HUES6 (cell line): ENCODE results near the gene ADD2.
"Not testable (repeated sequence)": the region's sequence is repeated elsewhere in the genome, so short reads cannot be mapped to it uniquely, and the experiment has no call there.

Experiments
- H3K27ac ChIP-seq: 2 replicates; pipeline ENCODE4 v1.7.0; 2013; ENCODE audit warnings: low read depth, mild to moderate bottlenecking, low read length, inconsistent platforms
- H3K27me3 ChIP-seq: 2 replicates; pipeline ENCODE4 v1.6.1; 2013; ENCODE audit warnings: low read length; ENCODE audit not compliant: control insufficient read depth, insufficient read depth
- H3K36me3 ChIP-seq: 2 replicates; pipeline ENCODE4 v1.6.1; 2013; ENCODE audit warnings: low read length; ENCODE audit not compliant: control insufficient read depth, insufficient read depth
- H3K4me1 ChIP-seq: 2 replicates; pipeline ENCODE4 v1.6.1; 2013; ENCODE audit warnings: low read length; ENCODE audit not compliant: control insufficient read depth, insufficient read depth
- H3K4me3 ChIP-seq: 2 replicates; pipeline ENCODE4 v1.5.1; 2013; ENCODE audit warnings: low read depth, low read length
- H3K9ac ChIP-seq: one replicate; pipeline ENCODE4 v1.6.1; 2013; ENCODE audit warnings: mild to moderate bottlenecking, low read length
- H3K9me3 ChIP-seq: 2 replicates; pipeline ENCODE4 v1.6.1; 2013; ENCODE audit warnings: low read depth, low read length; ENCODE audit not compliant: control insufficient read depth, insufficient read depth

The ADD2 gene

DNA sequence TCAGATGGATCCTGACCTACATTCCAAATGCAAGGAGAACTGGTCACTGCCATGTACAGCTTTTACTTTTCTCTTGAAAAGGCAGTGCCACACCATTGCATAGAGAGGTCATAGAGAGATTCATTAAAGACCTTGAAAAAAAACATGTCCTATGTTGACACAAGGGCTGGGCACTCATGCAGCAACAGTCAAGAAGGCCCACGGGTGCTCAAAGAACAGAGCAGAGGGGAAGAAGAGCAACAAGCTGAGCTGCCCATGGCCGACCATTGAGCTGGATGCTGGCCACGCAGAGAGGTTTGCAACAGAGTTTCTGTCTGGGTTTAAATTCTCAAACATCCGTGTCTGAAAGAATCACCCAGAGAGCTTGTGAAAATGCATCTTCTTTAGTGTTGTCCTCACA is 99.1 kb downstream of the ADD2 start:
- Histone ChIP-seq H3K36me3 (peaks cover 95% of the 10 kb centered on the region), H3K27ac (no peak overlapping the region), H3K4me1 (no peaks in the 10 kb centered on the region), H3K9ac (no peak overlapping the region), H3K9me3 (no peaks in the 10 kb centered on the region), H3K27me3 (no peaks in the 10 kb centered on the region), H3K4me3 (no peak overlapping the region)

DNA sequence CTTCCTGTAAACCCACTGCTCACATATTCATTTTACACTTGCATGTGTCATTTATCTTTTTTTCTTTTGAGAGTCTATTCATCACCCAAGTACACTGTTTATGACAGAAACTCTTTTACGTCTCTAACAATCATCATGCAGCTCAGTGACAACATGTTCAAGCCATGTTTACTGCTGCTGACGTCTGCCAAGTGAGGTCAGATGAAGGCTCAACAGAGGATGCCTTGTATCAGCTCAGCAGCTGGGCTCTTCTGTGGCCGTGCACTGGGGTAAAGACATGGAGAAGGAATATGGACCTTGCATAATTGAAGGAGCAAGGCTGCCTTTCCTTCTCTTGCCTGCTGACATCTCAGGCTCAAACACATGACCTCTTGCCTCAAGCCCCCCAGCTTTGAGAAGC is 99.6 kb downstream of the ADD2 start:
- no peak overlapping the region for H3K9ac ChIP-seq
- H3K27ac ChIP-seq: no peak overlapping the region
- peaks cover 96% of the 10 kb centered on the region for H3K36me3 ChIP-seq
- no peaks in the 10 kb centered on the region for H3K4me1 ChIP-seq
- no peaks in the 10 kb centered on the region for H3K27me3 ChIP-seq
- no peaks in the 10 kb centered on the region for H3K9me3 ChIP-seq
- H3K4me3 ChIP-seq: no peak overlapping the region

DNA sequence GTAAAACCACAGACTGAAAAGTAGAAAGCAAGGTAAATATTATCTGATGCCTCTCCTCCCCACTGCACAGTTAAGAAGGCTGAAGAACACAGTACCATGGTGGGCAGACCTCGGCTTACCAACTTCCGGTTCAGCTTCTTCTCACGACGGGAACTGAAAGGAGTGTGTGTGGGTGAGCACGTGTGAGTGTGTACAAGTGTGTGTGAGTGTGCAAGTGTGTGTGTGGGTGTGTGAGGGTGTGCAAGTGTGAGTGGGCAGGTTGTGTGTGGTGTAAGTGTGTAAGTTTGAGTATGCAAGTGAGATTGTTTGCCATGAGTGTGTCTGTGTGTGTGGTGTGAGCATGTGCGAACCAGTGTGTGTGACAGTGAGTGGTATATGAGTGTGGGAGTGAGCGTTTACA is 103.5 kb downstream of the ADD2 start:
- Histone ChIP-seq H3K36me3 (peaks cover 79% of the 10 kb centered on the region), H3K9me3 (no peaks in the 10 kb centered on the region), H3K9ac (no peak overlapping the region), H3K4me1 (no peaks in the 10 kb centered on the region), H3K27me3 (no peaks in the 10 kb centered on the region), H3K4me3 (no peak overlapping the region), H3K27ac (no peak overlapping the region)

DNA sequence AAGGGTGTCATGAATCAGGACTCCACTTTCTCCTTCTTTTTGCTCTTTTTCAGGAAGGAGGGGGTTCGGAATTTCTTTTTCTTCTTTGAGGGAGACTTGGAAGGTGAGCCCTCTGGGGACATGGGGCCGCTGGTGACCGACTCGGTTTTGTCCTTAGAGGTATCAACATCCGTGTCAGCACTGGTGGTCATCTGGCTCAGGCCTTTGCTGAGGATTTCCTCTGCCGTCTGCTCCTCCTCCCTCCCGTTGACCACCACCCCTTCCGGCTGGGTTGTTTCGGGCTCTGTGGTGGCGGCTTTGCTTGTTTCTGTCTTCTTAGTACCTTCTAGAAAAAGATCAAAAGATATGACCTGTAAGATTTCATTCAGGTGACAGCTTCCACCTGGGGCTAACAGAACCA is 104.6 kb downstream of the ADD2 start:
- H3K27ac ChIP-seq: no peak overlapping the region
- no peak overlapping the region for H3K4me3 ChIP-seq
- no peaks in the 10 kb centered on the region for H3K9me3 ChIP-seq
- H3K36me3 ChIP-seq: peaks cover 68% of the 10 kb centered on the region
- no peaks in the 10 kb centered on the region for H3K27me3 ChIP-seq
- H3K9ac ChIP-seq: no peak overlapping the region
- H3K4me1 ChIP-seq: no peaks in the 10 kb centered on the region

DNA sequence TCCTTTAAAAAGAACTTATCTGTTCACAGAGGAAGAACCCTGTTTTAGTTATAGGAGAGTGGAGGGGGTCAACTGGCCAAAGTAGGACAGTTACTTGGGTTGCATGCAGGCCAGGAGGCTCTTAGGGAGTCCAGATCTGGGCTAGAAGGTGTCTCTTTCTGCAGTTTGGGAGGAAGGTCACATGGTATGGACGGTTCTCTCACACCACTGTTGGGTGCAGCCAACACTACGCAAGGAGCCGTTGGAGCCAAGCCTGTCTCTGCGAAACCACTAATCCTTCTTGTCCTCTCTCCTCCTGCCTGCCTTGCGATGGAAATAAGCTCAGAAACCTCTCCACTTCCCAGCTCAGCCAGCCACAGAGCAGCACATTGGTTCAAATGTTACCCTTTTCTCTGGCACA is 108.4 kb downstream of the ADD2 start:
- H3K4me3 ChIP-seq: no peak overlapping the region
- no peaks in the 10 kb centered on the region for H3K9me3 ChIP-seq
- no peak overlapping the region for H3K27ac ChIP-seq
- H3K36me3 ChIP-seq: peaks cover 32% of the 10 kb centered on the region
- no peaks in the 10 kb centered on the region for H3K27me3 ChIP-seq
- peaks cover 6% of the 10 kb centered on the region; the same call in 1 of the 2 replicates for H3K4me1 ChIP-seq
- H3K9ac ChIP-seq: no peak overlapping the region

DNA sequence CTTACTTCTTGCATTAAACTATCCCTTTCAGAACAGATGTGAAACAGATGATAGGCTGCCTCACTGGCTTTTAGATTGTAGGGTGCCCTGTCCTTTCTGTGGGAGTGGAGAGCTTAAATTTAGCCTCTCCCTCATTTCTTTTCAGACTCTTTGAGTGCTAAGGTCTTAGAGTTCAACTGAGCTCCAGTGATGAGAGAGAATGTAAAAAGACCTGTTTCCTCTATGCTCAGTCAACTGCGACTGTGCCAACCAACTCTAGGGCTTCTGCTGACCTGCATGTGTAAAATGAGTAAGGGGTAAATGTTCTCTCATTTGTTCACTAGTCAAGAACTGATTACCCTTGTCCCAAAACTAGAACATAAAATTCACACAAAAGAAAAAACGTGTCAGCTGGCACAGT is 109.5 kb downstream of the ADD2 start:
- Histone ChIP-seq H3K27me3 (peaks cover 10% of the 10 kb centered on the region; the same call in 1 of the 2 replicates), H3K9me3 (no peaks in the 10 kb centered on the region), H3K4me1 (peaks cover 6% of the 10 kb centered on the region; the same call in 1 of the 2 replicates), H3K27ac (no peak overlapping the region), H3K9ac (no peak overlapping the region), H3K36me3 (peaks cover 22% of the 10 kb centered on the region), H3K4me3 (no peak overlapping the region)

DNA sequence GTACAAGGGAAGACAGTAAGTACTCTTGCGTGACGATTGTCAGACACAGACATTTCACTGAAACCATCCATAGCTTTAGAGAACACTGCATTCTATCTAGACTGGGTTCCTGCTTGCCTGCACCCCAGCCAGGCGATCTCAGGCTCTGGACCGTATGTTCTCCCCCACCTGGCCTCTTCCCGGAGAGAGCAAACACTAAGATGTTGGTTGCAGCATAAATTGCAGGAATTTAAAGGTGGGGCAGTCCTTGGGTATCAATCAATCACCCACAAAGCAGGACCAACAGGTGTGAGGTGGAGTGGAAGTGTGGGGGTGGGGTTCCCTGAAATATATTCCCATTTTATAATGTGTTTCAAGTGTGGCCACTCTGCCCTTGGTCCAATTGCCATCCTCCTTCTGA is 110.8 kb downstream of the ADD2 start:
- no peak overlapping the region for H3K9ac ChIP-seq
- H3K4me3 ChIP-seq: no peak overlapping the region
- peaks cover 13% of the 10 kb centered on the region; the same call in 1 of the 2 replicates for H3K27me3 ChIP-seq
- H3K36me3 ChIP-seq: peaks cover 10% of the 10 kb centered on the region
- H3K27ac ChIP-seq: no peak overlapping the region
- no peaks in the 10 kb centered on the region for H3K9me3 ChIP-seq
- peaks cover 6% of the 10 kb centered on the region; the same call in 1 of the 2 replicates for H3K4me1 ChIP-seq

DNA sequence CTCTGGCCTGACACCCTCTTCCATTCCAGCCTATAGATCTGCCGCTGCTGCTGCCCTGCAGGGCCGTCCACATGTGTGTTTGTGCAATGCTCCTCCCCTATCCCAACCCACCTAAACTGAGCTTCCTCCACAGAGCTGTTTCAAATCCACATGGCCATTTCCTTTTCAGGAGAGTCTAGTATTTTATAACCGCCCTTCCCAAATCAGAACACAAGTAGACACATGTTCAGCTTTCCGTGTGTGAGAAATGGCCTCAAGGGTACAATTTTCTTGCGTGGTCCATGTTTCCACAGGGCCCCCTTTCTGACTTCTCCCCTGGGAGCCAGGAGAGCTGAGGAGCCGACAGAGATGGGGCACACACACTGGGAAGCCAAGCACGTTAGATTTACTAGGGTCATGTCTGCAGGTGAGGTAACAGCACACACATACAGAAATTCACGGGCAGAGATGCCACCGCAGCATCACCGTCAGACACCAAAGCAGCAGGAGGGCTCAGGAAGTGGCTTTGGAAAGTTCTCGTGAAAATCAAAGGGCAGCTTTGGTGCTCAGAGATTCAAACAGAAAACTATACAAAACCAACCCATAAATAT is 111.5 kb downstream of the ADD2 start:
- H3K9me3 ChIP-seq: no peaks in the 10 kb centered on the region
- H3K9ac ChIP-seq: no peak overlapping the region
- H3K36me3 ChIP-seq: peaks cover 3% of the 10 kb centered on the region; the same call in 1 of the 2 replicates
- H3K27me3 ChIP-seq: peaks cover 19% of the 10 kb centered on the region
- peaks cover 6% of the 10 kb centered on the region; the same call in 1 of the 2 replicates for H3K4me1 ChIP-seq
- no peak overlapping the region for H3K27ac ChIP-seq
- H3K4me3 ChIP-seq: no peak overlapping the region

DNA sequence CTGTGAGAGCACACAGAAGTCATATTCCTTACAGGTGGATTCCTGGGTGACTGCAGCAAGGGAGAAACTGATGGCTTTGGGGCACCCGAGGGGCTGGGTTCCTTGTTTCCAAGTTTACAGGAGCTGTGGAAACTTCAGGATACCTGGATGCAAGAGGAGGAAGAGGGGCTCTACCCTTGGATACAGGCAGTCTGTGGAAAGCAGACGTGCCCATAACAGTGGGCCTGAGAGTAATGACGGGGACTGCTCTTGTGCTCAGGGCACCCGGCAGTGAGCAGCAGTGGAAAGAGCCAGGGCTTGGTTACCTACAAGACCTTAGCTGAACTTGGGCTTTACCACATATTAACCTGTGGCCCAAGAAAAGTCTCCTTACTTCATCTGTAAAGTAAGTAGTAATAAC is 112.2 kb downstream of the ADD2 start:
- Histone ChIP-seq H3K9ac (no peak overlapping the region), H3K4me1 (peaks cover 6% of the 10 kb centered on the region; the same call in 1 of the 2 replicates), H3K36me3 (no peaks in the 10 kb centered on the region), H3K27ac (no peak overlapping the region), H3K4me3 (no peak overlapping the region), H3K27me3 (peaks cover 19% of the 10 kb centered on the region), H3K9me3 (no peaks in the 10 kb centered on the region)

DNA sequence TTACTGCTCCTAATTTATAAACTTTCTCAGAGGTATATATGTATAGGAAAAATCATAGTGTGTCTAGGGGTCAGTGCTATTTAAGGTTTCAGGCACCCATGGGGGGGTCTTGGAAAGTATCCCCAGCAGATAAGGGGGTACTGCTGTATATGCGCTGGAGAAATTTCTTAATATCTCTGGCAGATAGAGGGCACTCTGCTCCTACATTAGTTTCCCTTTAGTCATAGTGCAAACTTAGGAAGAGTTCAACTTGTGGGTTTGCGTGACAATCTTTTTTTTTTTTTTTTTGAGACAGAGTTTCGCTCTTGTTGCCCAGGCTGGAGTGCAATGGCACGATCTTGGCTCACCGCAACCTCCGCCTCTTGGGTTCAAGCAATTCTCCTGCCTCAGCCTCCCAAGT is 112.8 kb downstream of the ADD2 start:
- peaks cover 19% of the 10 kb centered on the region for H3K27me3 ChIP-seq
- not testable (repeated sequence) for H3K27ac ChIP-seq, H3K9ac ChIP-seq, H3K9me3 ChIP-seq, H3K36me3 ChIP-seq, H3K4me3 ChIP-seq, H3K4me1 ChIP-seq

DNA sequence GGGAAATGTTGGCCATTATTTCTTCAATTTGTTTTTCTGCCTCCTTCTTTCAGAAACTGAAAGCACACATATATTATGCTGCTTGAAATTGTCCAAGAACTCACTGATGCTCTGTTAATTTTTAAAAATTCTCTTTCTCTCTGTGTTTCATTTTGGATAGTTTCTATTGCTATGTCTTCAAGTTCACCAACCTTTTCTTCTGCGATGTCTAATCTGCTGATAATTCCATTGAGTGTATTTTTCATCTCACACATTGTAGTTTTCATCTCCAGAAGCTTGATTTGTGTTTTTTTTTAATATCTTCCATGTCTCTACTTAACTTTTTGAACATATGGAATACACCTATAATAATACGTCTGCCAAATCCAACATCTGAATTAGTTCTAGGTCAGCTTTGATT is 116.3 kb downstream of the ADD2 start:
- Histone ChIP-seq H3K4me1 (no peaks in the 10 kb centered on the region), H3K9me3 (no peaks in the 10 kb centered on the region), H3K27me3 (peaks cover 19% of the 10 kb centered on the region), H3K4me3 (no peak overlapping the region), H3K9ac (no peak overlapping the region), H3K27ac (no peak overlapping the region), H3K36me3 (no peaks in the 10 kb centered on the region)
